GM12865 (cell line): Measurements from ENCODE around the gene LUM.

Source experiments
- DNase-seq: peaks from one replicate; pipeline ENCODE4 v3.0.0; 2010; ENCODE audit warnings: low read depth
- H3K4me3 ChIP-seq: 2 replicates; pipeline ENCODE4 v1.5.1; 2011; ENCODE audit warnings: mild to moderate bottlenecking, low read depth, low read length, control low read depth
- CTCF ChIP-seq: IDR thresholded peaks from 2 replicates; pipeline ENCODE4 v1.5.1; 2011; ENCODE audit warnings: low read length, control low read depth, low read depth, inconsistent platforms; ENCODE audit not compliant: insufficient read depth; ENCODE audit errors: missing control alignments

LUM gene, protein sequence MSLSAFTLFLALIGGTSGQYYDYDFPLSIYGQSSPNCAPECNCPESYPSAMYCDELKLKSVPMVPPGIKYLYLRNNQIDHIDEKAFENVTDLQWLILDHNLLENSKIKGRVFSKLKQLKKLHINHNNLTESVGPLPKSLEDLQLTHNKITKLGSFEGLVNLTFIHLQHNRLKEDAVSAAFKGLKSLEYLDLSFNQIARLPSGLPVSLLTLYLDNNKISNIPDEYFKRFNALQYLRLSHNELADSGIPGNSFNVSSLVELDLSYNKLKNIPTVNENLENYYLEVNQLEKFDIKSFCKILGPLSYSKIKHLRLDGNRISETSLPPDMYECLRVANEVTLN

GRCh38 chr12:91111366-91112325 lies at the start of gene LUM:
Gene LUM (minus strand): TSS chr12:91111494. CDS start chr12:91108979, 2,515 bp downstream.
- no peak for TF ChIP-seq CTCF
- H3K4me3 ChIP-seq = no peak within 1 kb of the TSS
- no peak for DNase-seq

GRCh38 chr12:91161009-91161408 lies 49.7 kb upstream of the LUM start:
- TF ChIP-seq CTCF = no peak
- no peak for DNase-seq
- no peak overlapping the region for H3K4me3 ChIP-seq

GRCh38 chr12:91155990-91156389 lies 44.7 kb upstream of the LUM start:
- DNase-seq = no peak
- TF ChIP-seq CTCF = no peak
- H3K4me3 ChIP-seq = no peak overlapping the region

DNA sequence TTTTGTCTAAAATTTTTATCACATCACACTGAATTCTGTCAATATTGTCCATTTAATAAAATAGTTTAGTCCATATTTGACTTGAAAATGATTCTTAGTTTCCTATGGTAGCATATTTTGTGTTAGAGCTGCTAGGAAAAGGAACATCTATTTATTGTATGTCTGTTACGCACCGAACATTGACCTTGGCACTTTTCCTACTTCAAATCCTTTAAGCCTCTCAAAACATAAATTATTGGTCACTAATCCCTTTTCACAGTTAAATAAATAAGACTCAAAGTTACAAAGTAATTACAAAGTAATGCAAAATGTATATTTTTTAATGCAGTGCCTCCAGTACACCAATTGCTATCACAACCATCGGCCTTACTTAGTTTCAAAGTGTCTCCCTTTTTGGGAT lies 42.8 kb upstream of the LUM start:
- no peak for TF ChIP-seq CTCF
- DNase-seq = no peak
- no peak overlapping the region for H3K4me3 ChIP-seq

- H3K4me3 ChIP-seq = no peak overlapping the region
- no peak for DNase-seq
- no peak for TF ChIP-seq CTCF
These were observed 32.8 kb upstream of the LUM start for GRCh38 chr12:91144053-91144452.

GRCh38 chr12:91143206-91143605 lies 31.9 kb upstream of the LUM start:
- DNase-seq = no peak
- no peak for TF ChIP-seq CTCF
- no peak overlapping the region for H3K4me3 ChIP-seq
